Inferior parietal cortex (tissue), 1 donor: ENCODE results near the gene MCRIP1.
"Not testable (repeated sequence)": the region's sequence is repeated elsewhere in the genome, so short reads cannot be mapped to it uniquely, and the experiment has no call there.

Experiments
- DNase-seq: peaks from one replicate; pipeline ENCODE4 v3.0.0-alpha.2; 2016; ENCODE audit errors: extremely low spot score

MCRIP1 gene

DNA sequence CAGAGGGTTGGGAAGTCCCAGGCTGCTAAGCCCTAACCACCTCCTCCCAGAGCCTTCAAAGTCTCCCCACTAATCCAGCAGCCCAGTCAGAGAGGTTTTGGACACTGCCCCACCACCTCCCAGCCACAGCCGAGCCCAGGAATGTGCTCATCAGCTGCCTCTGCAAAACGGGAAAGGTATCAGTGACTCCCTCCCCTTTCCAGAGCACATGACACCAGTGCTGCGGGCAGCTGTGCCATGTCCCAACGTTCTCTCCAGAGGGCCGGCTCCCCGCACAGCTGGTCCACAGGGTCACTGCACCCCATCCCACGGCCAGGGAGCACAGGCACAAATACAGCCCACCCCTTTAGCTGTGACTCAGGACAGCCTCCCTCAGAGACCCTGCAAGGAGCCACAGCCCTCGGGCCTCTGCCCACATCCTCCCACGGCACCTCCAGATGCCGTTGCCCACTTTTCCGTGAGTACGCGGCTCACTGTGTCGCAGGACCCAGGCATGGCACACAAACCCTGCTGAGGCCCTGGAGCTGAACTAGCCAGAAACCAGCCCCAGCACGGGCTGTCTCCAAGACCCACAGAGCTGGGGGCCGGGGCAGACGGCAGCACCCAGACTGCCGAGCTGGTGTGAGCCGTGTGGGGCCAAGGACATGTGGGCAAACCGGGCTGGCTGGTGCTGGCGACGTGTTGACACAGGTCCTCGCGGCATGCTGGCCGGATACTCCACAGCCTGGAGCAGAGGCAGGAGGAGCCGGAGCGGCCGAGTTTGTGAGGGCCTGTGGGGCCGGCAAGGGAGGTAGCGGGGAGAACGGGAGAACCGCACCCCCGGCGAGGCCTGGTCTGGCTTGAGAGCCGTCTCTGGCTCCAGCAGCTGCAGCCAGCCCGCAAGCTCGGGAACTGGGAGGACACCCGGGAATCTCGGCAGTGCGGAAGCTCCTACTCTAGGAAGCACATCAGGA lies 8.0 kb upstream of the MCRIP1 start:
- no peak for DNase-seq

DNA sequence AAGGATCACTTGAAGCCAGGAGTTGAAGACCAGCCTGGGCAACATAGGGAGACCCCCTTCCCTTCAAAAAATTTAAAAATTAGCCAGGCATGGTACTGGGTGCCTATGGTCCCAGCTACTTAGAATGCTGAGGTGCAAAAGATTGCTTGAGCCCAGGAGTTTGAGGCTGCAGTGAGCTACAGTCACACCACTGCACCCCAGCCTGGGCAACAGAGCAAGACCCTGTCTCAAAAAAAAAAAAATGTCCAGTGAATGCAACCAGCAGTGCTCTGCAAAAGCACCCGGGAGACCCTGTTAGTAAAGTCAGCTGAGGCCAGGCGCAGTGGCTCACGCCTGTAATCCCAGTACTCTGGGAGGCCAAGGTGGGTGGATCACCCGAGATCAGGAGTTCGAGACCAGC lies 7.0 kb upstream of the MCRIP1 start:
- not testable (repeated sequence) for DNase-seq

DNA sequence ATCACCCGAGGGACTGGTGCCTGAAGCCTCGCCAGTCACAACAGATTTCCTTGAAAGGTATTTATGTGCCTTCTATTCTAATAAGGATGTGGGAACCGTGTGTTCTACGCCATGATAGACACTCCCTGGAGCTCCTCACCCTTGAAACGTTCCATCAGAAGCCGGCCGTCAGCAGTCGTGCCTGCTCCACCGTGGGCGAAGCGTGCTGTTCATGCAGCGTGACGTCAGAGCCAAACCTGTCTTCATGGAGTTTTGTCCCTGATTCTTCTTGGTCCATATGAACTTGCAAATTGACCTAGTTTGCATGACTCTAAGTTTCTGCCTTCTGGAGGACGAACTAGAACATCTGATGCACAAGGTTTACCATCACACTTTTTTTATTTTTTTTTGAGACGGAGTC lies 6.2 kb upstream of the MCRIP1 start:
- no peak for DNase-seq

DNA sequence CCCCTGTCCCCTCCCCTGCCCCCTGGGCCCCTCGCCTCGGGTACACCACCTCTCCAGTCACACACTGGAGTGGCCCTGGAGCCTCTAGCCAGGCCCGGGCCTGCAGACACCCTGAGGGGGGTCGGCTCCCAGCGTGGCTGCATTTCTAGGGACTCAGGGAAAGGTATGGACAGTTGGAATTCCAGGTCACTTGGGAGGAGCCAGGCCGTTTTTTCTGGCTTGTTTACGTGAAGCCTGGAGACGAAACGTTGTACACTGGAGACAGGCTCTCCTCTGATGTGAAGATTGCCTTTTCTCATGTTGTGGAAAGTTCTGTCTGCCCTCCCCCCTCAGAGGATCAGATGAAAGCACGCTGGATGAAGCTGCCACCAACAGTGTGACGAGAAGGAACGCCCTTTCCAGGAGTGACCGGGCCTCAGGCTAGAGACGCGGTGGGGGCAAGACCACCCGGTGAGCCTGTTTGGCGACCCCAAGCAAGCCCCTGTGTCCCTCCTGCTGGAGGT lies 5.7 kb upstream of the MCRIP1 start:
- no peak for DNase-seq

DNA sequence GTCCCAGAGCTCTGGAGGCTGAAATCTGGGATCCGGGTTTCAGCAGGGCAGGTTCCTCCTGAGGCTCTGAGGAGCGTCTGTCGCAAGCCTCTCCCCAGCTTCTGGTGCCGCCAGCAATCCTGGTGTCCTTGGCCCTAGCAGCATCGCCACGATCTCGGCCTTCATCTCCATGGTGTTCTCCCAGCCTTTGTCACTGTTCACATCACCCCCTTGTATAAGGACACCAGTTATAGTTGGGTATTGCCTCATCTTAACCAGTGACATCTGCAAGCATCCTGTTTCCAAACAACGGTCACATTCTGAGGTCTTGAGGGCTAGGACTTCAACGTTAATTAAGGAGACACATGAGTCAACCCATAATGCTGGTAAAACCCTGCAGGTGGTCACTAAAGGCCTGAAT lies 4.5 kb upstream of the MCRIP1 start:
- DNase-seq: no peak

DNA sequence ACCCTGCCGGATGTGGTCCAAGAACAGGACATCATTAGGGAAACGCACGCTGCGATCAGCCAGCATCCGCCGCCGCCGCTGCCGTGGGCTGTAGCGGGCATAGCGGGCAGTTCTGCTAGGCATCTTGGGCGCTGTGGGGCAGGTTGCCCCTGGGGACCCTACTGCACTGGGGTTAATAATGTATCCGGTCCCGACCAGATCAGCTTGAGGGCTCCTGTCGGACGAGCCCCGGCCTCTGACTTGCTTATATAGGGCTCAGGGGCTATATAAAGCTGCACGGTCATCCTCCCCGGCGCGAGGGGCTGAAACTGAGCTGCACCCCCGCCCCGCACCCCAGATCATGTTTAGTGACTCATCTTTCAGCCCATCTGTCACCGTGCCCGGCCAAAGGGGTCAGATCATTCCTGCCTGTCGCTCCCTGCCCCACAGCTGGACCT lies 1.8 kb upstream of the MCRIP1 start, which contains the start of gene PPP1R27:
Gene PPP1R27, minus strand, starts transcription at position 220 of the 437 bp plus-strand sequence. Its CDS starts 97 bp downstream, at position 123.
- DNase-seq: no peak

DNA sequence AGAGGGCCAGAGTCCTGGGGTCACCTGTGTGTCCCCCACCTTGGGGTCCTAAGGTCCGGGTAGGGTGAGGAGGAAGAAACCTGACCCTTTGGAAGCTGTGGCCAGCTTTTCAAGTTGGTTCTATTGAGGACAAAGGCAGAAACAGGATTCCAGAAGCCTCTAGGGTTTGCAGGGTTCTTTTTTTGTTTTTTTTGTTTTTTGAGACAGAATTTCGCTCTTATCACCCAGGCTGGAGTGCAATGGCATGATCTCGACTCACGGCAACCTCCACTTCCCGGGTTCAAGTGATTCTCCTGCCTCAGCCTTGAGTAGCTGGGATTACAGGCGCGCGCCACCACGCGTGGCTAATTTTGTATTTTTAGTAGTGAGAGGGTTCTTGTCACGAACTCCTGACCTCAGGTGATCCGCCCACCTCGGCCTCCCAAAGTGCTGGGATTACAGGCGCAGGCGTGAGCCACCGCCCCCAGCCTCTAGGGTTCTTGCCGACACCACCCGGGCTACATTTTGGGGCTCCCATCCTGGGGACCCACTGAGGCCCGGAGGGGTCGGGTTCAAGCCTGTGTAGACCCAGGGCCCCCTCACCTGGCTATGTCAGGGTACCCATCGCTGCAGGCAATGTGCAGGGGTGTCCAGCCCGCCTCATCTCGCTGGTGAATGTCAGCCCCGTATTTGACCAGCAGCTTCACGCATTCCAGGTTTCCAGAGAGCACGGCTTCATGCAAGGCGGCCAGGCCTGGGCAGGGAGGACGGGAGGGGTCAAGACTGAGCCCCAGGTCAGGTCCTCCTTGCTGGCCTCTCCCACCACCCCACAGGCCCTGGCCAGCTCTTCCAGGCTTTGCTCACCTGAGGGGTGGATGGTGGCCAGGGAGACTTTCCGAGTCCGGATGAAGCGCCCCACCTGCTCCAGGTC lies 1.1 kb upstream of the MCRIP1 start:
- DNase-seq: no peak

DNA sequence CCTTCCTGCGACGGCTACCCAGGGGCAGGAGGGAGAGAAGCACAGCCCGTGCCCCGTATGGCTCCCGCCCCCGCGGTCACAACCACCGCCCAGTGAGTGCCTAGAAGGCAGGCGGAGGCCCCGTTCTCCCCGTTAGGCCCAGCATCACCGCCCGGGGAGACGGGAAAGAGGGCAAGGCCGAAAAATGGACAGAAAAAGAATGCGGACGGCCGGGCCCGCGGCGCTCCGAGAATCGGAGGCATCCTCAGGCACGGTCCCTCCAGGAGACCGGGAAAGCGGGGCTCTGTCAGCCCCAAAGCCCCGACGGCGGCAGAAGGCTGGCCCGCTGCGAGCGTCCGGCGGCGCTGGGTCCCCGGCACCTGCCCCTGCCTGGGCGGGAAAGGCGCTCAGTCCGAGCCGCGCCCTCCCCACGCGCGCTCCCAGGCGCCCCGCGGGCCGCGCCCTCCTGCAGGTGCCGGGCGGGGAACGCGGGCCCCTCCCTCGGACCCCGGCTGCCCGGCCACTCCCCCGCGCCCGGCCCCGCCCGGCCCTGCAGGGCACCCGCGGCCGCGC lies 407 bp downstream of the MCRIP1 start:
- DNase-seq: peak; percentile 2

DNA sequence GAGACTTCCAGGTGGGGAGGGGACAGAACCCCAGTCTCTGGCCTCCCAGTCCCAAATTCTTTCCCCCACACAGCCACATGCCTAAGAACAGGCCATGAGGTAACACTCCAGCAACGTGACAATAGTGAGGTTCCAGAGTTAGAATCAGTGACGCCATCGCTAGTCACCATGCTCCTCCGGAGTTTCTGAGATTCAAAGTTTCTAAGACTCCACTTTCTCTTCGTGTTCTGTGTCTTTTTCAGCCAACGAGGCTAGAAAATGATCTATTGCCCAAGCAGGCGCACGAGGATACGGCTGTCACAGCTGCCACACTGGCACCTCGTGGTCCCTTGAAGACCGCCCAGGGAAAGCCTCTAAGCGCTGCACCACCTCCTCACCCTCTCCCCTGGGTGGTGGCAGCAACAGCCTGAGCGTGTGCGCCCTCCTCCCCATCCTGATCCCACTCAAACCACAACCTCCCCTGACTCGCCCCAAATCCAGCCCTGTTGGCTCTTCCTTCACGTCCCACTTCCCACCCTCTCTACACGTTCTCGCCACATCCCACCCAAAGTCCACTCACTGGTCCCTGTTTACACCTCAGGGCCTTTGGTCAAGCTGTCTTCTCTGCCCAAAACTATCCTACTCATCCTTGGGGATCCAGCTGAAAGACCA lies 1.0 kb downstream of the MCRIP1 start:
- peak; percentile 4 for DNase-seq

DNA sequence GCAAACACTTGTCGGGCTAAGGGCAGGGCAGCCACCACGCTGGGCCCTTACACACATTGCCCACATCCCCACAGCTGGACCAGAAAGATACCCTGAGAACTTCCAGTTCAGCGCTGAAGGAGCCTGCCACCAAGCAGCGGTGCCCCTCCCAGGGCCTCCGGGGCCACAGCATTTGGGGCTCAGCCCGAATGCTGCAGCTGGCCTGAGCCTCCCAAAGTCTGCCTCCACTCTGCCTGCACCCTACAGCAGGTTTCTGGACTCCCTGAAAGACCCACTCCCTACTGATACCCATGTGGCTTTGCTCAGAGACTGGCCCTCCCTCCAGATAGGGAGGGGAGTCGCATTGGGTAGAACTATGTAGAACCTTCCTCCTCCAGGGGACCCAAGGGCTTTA lies 1.5 kb downstream of the MCRIP1 start:
- no peak for DNase-seq

DNA sequence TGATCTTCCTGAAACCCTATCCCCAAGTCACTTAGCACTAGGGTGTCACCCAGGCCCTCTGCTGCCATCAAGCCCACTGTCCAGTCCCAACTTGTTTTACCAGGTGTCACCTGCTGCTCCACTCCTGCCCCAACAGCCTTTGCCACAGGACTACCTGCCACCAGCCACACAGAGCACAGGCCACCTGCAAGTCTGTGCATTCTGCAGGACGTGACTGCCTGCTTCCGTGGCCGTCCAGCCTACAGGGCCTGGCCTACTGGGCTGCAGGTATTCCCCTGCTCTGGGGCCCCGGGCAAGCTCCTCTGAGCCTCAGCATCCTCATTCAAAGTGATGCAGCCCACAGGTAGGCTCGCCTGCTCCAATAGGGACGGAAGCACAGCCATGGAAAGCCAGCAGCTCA lies 3.2 kb downstream of the MCRIP1 start:
- no peak for DNase-seq

DNA sequence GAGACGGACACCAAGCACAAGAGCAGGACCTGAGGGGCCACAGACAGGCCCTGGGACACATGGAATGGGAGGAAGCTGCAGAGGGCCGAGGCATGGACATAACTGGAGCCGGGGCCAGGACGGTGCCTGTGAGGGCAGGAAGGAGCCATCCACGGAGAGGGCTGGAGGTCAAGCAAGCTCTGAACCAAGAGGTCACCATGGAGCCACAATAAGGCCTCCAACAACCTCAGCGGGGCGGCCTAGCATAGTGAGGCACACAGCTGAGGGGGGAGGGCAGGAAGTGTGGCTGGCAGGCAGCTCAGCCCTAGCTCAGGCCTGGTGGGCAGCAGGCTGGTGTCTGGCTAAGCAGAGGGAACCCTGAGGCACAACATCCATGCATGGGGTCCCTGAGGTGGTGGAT lies 4.4 kb downstream of the MCRIP1 start:
- DNase-seq: no peak

DNA sequence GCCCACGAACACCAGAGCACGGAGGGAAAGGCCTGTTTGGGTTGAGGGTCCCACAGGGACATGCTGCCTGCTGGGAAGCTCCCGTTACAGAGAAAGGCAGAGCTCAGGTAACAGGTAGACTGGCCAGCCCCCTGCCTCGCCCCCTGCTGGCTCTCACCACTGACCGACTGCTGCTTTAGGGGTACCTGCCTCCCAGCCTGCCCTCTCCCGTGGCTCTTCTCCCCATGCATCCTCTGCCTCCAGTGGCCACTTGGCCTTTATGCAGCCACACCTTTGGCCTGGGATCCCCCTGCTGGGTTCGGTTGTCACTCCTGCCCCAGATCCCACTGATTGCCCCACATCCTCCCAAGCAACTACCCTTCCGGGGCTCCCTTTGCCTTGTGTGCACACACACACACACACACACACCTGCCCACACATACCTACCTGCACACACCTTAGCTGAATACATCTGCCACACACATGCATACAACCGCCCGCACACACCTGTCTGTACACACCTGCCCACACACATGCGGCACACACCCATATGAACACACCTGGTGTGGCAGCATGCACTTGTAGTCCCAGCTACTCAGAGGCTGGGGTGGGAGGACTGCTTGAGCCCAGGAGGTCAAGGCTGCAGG lies 7.1 kb downstream of the MCRIP1 start:
- no peak for DNase-seq

DNA sequence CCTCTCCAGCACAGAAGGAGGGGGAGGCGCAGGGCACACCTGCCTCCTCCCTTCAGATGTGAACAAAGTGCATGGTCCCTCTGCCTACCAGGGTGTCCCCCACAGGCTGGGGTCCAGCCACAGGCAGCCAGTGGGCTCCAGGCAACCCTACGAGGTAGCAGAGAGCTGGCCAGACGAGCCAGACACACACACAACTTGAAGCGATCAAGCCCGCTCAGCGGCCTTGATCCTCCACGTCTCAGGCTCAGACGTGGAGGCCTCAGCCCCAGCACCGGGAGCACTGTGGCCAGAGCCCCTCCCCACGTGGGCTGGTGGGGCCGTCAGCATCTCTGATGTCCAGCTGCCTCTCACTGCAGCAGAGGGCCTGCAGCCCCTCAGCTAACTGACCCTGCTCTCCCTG lies 8.5 kb downstream of the MCRIP1 start:
- no peak for DNase-seq

DNA sequence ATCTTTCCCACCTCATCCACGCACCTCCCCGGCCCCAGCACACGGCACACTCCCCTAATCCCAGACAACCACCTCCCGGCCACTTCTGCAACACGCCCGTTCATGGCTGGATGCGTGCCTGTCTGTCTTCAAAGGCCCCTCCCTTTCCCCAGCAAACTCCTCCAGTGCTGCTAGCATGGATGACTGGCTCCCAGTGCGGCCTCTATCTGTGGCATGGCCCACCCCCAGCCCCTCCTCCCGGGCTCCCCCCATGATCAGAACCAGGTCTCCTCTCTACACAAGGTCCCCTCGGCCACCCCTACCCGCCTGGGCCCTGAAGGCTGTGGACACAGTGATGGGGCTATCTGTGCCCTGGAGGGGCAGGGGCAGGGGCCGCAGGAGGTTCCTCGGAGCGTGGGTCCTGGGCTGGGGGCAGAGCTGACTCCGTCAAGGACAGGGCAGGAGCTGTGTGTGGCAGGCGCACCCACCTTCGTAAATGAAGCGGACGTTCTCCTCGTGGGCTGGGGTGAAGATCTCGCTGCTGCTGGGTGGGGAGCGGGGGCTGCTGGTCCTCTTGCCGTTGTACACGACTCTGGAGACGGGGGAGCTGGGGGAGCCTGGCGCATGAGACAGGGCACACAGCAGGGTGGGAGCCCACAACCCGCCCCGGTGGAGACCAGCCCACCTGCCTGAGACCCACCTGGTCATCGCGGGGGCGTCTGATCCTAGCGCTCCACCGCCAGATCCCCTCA lies 9.1 kb downstream of the MCRIP1 start:
- DNase-seq: no peak

DNA sequence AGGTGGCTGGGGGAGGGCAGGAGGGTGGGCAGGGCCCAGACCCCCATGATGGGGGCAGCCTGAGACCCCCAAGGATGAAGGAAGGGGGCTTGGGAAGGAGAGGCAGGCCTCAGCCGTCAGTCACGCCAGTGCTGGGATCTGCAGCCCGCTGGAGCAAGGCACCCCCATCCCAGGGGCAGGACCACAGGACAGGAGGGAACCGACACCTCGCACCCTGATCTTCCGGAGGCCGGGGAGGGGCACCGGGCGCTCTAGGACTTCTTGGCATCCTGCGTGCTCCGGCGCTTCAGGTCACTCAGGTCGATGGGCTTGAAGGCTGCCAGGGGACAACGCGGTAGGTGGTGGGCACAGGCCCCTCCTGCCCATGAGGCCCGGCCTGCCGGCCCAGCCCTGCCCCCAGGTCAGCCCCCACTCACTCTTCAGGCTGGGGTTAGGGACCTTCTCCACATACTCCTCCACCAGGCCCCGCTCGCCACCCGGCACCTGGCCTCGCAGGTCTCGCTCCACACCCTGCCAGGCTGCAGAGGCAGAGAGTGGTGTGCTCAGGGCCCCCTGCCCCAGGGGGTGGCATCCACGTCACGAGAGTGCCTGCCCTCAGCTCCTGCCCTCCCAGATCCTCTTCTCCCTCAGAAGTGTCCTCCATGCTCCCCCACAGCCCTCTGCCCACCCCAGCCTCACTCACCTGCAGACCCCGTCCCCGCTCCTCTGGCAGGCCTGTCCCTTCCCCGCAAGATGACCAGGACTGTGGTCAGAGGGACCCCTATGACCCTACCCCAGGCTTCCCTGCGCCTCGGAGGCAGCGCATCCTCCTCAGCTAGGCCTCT lies 9.9 kb downstream of the MCRIP1 start:
- no peak for DNase-seq

DNA sequence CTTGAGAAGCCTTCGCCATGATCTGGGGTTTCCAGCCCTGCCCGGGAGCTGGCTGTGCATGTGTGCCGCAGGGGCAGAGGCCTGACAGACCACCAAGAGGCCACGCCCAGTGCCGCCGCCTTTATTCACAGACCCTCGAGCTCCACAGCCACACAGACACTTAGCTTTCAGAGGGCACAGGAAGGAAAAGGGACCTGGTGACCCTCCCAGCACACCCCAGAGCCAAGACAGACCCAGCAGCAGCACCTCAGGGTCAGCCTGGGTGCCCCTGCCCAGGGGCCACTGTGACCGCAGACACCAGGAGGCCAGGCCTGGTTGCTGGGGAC lies 10.8 kb downstream of the MCRIP1 start:
- no peak for DNase-seq

DNA sequence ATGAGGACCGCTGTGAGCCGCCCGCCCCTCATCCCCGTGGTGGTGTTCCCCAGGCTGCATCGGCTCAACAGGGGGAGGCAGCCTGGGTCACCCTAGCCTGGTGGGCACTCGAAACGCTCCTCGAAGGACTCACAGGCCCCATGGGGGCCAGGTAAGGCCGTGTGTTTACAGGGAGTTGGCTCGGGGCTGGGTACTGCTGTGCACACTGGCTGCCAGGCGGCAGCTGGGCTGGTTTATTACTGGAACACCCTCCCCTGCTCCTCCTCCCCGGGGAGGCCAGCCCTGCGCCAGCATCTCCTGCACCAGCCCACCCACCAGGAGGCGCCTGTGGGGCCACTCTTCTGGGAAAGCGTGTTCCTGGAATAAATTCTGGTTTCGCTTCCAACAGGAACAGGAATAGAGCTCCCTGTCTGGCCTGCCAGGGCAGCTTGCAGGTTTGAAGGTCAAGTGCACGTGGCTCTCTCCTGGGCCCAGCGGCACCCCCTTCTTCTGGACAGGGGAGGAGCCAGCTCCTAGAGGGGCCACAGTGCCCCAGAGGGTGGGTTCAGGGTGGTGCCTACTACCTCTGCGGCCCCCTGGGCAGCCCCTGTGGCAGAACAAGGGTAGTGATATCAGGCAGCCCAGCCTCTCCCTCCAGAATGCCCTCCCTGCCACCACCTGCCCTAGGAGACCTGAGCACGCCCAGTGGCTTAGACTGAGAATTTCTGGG lies 11.3 kb downstream of the MCRIP1 start:
- DNase-seq: peak; percentile 55

DNA sequence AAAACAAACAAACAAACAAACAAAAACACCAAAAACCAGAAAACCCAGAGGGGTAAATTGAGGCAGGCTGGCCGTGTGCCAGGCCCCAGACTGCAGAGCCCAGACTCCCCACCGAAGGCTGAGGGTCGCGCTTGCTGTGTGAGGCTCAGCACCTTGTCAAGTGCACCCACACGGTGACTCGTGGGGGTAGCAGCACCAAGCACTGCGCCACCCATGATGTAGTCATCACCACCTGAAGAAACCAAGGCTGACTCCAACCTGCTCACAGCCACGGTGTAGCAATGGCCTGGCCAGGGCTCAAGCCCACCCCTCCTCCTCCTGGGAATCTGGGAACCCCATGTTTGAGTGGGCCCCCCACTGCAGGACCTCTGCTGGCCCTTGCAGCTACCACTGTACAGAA lies 11.9 kb downstream of the MCRIP1 start:
- DNase-seq: no peak
